RPMI7951 (cell line): ENCODE measurements around the gene CNST. TPM values are rescaled to one million over a fixed set of nuclear protein-coding genes. Genes with fewer than 3 reads are reported as not detected.
"Not testable (repeated sequence)": the region's sequence is repeated elsewhere in the genome, so short reads cannot be mapped to it uniquely, and the experiment has no call there.

ENCODE experiments used
- DNase-seq: peaks from one replicate; pipeline ENCODE4 v3.0.0-alpha.2; 2012; ENCODE audit warnings: low read depth
- total RNA-seq: library from RNA; depleted of rRNA; stranded (reverse); fragments of >200 nt; shearing (Covaris generic); gene quantifications from 2 replicates; pipeline ENCODE4 v1.2.3, GENCODE V29; 2014

CNST gene
- total RNA-seq, 1 experiment from 2014 or later = 12.3 TPM

- DNase-seq = no peak
Measured at GRCh38 chr1:246583056-246583440, 16.8 kb downstream of the CNST start.

- peak; percentile 19 for DNase-seq
Measured at GRCh38 chr1:246583448-246584185, 17.4 kb downstream of the CNST start.

DNA sequence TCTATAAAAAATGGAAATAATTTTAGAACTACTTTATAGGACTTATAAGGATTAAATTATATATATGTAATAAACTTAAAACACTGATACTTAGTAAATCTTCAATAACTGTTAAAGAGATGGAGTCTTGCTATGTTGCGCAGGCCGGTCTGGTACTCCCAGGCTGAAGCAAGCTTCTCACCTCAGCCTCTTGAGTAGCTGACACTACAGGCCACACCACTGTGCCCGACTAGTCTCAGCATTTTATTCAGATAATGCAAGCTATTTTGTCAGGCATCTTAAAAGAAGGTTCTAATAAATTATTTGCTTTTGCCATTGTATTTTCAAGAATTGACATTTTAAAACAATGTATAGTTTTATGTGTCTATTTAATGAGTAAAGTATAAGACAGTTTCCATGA is 20.8 kb downstream of the CNST start:
- no peak for DNase-seq

DNA sequence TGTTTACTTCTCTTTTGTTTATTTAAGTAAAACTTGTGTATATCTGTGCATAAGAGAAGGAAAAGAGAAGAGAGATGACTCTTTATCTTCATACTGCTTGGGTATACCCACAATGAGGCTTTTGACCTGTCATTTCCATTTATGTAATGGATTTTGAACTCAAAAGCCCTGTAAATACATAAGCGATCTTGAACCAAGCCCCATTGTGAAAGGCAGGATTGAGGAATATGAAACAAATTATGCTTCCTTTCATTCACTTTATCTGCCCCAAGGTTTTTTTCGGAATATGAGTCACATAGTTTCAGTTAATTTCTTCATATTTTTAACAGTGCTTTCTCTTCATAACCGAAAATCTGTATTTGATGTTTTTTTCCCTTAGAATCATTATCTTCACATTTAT is 21.4 kb downstream of the CNST start:
- DNase-seq = peak; percentile 62

DNA sequence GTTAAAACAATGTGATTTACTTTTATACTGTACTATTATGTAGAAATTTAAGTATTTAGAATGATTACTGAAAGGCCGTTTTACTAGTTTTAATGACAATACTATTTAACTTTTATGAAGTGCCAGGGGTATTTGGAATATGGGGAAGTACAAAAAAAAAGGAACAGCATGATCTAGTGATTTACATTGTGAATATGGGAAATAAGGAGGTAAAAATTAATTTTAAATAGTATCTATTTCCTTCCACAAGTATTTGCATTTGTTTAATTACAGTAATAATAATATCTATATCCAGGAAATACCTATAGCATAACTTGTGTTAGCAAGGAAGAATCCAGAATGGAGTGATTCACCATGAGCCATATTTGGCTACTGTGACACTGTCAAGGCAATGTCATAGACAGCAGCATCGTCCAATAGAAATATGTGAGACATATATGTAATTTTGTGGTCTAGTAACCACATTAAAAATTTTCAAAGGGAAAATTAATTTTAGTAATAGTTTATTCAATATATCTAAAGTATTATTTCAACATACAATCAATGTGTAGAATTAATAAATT is 22.0 kb downstream of the CNST start:
- DNase-seq = peak; percentile 46

DNA sequence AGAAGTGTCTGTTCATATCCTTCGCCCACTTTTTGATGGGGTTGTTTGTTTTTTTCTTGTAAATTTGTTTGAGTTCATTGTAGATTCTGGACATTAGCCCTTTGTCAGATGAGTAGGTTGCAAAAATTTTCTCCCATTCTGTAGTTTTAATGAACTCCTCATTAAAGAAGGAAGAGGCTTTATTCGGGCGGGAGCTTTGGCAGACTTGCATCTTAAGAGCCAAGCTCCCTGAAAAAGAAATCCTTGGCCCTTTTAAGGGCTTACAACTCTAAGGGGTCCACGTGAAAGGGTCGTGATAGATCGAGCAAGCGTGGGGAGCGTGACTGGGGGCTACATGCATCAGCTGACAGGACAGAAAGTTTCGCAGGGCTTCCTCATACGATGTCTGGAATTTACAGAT is 23.7 kb downstream of the CNST start:
- not testable (repeated sequence) for DNase-seq

DNA sequence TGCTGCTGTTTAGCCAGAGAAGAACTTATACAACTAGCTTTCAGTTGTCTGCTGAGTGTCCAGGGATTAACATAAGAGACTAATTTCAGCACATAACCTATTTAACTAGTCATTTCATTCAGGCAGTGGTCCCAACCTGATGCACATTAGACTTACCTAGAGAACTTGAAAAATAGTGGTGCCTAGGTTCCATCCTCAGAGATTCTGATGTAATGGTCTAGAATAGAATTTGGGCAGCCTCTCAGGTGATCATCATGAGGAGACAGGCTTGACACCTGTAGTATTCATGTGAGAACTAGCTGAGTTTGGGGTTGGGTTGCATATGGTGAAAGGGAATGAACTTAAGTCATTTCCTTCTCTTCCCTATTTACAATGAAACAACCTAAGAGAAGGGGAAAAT is 24.8 kb downstream of the CNST start:
- DNase-seq = no peak

GRCh38 chr1:246591504-246591903 is 25.2 kb downstream of the CNST start:
- no peak for DNase-seq

DNA sequence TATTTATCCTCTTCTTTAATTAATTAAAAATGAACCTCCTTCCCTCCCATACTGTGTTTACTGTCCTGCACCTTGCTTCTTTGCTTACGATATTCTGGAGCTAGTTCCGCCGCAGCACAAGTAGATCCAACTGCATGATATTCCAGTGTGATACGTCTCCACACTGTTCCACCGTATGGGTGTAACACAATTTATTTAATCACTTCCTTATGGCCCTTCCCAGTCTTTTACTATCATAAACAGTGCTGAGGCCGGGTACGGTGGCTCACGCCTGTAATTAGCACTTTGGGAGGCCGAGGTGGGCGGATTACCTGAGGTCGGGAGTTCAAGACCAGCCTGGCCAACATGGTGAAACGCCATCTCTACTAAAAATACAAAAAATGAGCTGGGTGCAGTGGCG is 25.7 kb downstream of the CNST start:
- no peak for DNase-seq

DNA sequence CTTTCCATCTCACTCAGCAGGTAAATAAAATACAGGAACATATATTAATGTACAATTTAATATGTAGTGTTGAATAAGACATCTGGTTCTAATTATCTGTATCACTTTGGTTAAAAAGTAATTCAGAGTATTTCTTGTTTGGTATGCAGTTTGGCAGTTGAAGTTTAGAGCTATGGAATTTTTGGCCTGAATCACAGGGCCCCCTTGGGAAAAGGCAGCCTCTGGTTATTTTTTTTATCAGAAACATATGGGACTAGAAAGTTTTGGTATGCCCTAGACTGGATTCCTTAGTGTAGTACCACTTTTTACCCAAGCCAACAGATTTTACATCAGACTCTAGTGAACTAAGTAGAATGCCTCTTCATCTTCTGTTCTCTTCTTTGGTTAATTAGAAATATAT is 26.4 kb downstream of the CNST start:
- DNase-seq = peak; percentile 92

GRCh38 chr1:246595146-246595545 is 28.9 kb downstream of the CNST start:
- DNase-seq = no peak

DNA sequence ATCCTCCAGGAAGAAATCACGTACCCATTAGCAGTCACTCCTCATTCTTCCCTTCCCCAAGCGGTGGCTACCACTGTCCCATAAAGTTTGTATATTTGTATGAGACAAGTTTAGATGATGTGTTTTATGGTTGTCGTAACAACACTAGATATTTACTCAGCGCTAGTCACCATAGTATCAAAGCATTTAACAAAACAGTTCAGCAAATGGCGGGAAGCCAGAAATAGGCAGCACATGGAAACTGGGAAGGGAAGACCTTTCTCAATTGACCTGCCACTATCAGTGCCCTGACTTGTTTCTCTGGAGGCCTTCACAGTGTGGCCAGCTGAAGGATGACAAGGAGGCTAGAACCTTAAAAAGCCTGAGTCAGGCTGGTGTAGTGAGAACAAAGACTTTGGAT is 31.1 kb downstream of the CNST start:
- peak; percentile 53 for DNase-seq

DNA sequence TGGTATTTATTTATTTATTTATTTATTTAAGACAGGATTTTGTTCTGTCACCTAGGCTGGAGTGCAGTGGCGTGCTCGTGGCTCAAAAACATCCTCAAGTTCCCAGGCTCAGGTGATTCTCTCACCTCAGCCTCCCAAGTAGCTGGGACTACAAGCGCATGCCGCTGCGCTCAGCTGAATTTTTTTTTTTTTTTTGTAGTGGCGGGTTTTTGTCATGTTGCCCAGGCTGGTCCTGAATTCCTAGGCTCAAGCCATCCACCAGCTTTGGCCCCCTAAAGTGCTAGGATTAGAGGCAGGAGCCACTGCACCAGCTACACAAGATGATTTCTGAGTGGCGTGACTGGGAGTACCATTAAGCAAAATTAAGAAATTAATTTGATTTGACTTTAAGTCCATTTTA is 31.7 kb downstream of the CNST start:
- DNase-seq = no peak

GRCh38 chr1:246599315-246599714 is 33.1 kb downstream of the CNST start:
- DNase-seq = no peak

- DNase-seq = no peak
Measured at GRCh38 chr1:246600579-246600978, 34.3 kb downstream of the CNST start.

- DNase-seq = peak; percentile 45
Measured at GRCh38 chr1:246602194-246602593, 35.9 kb downstream of the CNST start.

GRCh38 chr1:246605231-246605630 is 39.0 kb downstream of the CNST start:
- not testable (repeated sequence) for DNase-seq

DNA sequence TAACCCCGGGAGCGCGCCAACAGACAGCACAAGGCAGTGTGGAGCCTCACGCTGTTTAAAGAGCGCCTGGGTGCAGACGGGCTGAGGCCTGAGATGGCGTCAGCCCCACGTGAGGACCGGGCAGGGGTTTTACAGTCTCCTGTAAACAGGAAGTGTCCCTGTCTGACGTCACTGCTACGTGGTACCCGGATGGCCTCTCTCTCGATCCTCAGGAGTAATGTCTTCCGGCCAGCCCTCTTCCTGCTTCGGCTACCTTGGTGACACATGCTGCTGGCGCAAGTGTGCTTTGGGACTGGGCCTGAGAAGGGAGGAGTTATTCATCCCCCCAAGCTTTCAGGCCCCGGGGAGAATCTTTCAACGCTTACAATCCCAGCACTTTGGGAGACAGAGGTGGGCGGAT is 41.2 kb downstream of the CNST start:
- DNase-seq = no peak

GRCh38 chr1:246608616-246609376 is 42.5 kb downstream of the CNST start:
- DNase-seq = peak; percentile 88

DNA sequence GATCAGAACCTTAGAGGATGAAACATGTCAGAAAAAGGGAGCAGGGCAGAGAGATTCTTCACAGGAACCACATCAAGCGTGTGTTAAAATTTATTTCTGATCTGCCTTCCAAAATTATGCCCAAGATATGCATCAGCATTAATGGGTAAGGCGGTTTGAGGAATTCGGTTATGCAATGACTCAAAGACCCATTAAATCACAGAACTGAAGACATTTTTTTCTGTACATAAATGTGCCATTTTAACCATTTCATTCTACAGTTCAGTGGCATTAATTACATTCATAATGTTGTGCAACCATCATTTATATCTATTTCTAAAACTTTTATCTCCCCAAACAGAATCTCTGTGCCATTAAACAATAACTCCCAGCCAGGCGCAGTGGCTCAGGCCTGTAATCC is 43.4 kb downstream of the CNST start:
- peak; percentile 39 for DNase-seq

GRCh38 chr1:246613096-246613758 is 47.0 kb downstream of the CNST start:
- peak; percentile 17 for DNase-seq

- no peak for DNase-seq
Measured at GRCh38 chr1:246617156-246617555, 50.9 kb downstream of the CNST start.
